NCI-H1417 (cell line): Measurements from ENCODE around the gene EIF4G3.
"Not testable (repeated sequence)": the region's sequence is repeated elsewhere in the genome, so short reads cannot be mapped to it uniquely, and the experiment has no call there.

Experiments used
- DNase-seq, 3 experiments: peaks; one replicate each; lab custom pipeline; 2025; lab: John Stamatoyannopoulos, UW

Gene EIF4G3

DNA sequence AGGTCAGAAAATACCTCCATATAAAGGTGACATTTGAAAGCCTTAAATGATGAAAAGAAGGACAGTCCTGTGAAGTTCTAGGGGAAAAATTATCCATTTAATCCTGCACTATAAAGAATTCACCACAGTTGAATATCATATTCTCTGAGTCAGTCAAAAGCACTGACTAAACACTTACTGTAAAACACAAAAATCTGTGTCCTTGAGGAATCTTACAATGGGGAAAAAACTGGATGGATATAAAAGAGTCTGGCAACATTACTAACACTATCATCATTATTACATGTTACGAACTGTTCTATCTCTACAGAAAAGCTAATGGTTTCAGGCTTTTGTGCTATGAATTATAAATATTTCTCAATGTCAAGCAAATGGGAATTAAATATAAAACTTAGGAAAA is 347.2 kb downstream of the EIF4G3 start:
- no peak for DNase-seq

GRCh38 chr1:20823845-20824244 is 352.9 kb downstream of the EIF4G3 start:
- no peak for DNase-seq

DNA sequence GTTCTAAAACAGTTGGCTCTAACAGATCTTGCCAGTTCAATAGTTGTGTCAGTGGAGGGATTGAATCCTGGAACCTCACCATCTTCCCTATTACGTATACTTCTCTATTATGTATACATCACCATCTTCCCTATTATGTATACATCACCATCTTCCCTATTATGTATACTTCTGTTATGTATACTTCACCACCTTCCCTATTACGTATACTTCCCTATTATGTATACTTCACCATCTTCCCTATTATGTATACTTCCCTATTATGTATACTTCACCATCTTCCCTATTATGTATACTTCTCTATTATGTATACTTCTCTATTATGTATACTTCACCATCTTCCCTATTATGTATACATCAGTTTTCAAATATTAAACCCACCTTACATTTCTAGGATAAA is 355.2 kb downstream of the EIF4G3 start:
- DNase-seq: no peak

DNA sequence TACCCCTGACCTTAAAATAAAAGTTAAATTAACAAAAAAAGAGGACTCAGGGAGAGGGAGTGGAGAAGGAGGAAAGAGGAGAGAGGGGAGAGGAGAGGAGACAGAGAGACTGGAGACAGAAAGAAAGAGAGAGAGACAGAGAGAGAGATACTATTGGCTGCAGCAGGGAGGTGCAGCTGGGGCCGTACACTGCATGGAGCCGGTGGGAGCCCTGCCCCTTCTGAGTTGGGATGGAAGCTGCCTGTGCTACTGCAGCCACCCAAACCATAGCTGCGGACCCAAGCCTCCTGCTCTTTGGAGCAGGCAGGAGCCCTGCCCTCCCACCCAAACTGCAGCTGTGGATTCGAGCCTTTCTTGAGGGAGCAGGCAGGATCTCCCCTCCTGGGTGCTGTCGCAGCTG is 356.9 kb downstream of the EIF4G3 start:
- no peak for DNase-seq

DNA sequence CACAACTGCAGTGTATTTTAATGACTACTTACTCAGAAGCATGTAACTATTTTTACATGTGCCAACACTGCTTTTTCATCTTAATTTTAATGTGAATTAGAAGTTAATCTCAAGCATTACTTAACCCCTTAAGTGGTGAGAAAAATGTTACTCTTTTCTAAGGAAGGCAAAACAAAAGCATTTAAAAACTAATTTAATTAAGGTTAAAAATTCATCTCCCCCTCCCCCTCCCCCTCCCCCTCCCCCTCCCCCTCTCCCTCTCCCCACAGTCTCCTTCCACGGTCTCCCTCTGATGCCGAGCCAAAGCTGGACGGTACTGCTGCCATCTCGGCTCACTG is 362.2 kb downstream of the EIF4G3 start:
- DNase-seq: no peak

DNA sequence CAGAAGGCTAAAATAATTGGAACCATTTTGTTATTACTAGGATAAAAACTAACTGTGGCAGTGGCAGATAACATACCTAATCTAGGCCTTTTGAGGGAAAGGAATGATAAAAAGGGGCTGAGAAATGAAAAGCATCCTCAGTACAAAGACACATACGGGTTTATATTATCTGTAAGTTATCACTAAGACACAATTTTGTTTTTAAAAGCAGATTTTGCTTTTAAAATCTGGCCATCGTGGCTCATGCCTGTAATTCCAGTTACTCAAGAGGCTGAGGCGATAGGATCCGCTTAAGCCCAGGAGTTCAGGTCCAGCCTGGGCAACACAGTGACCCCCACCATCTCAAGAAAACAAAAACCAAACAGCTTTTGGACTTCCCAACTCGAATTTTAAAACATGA is 364.8 kb downstream of the EIF4G3 start:
- DNase-seq: no peak

DNA sequence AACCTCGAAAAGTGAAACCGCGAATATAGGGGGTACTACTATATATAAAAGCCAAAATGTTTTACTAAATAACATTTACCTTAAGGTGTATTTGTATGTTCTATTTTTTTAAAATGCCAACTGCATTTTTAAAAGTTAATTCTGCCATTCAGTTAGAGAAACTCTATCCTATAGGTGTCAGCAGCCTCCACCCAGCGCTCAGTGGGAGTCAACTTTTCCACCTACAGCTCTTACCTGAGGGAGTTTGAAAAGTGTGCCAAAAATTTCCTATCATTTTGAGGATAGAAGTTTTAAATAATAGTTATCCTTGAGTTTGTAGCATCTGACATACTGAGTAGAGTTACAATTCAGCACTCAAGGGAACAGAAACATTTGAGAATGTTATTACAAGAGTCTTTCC is 383.5 kb downstream of the EIF4G3 start:
- no peak for DNase-seq

DNA sequence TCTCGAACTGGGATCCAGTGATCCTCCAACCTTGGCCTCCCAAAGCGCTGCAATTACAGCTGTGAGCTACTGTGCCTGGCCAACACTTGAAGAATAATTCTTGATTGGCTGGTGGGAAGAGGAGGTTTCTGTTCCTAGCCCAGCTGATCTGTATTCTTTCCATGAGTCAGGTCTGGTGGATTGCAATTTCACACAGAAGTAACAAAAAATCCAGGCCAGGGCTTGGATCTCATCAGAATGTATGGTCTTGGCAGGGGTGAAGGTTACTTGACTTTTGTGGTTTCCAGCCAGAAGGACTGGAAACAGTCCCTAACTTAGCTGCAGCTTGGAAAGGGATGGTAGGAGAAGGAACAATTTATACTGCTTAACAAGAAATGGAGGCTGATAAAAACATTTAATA is 384.5 kb downstream of the EIF4G3 start:
- no peak for DNase-seq

DNA sequence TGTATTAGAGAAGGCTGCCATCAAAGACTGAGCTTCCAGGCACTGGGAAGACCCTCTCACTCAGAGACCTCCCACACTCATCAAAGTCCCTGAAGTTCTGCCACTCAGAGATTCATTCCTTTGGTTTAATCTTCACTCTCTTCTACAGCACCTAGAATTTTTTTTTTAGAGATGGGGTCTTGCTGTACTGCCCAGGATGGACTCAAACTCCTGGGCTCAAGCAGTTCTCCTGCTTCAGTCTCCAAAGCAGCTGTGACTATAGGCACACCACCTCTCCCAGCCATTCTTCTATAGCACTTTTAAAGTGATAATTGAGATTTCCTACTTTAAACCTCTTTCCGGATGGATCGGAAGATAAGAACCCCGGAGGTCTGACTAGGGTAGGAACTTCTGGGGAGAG is 385.9 kb downstream of the EIF4G3 start:
- DNase-seq: no peak

DNA sequence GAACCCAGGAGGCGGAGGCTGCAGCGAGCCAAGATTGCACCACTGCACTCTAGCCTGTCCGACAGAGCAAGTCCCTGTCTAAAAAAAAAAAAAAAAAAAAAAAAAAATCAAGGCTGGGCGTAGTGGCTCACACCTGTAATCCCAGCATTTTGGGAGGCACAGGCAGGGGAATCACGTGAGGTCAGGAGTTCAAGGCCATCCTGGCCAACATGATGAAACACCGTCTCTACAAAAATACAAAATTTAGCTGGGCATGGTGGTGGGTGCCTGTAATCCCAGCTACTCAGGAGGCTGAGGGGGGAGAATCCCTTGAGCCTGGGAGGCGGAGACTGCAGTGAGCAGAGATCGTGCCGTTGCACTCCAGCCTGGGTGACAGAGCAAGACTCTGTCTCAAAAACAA is 387.1 kb downstream of the EIF4G3 start:
- not testable (repeated sequence) for DNase-seq

GRCh38 chr1:20787840-20788795 is 388.6 kb downstream of the EIF4G3 start:
- peak; percentile 43 to 81 (median 75) for DNase-seq

- DNase-seq: peak in 2 of 3 experiments; percentile 70 to 87
Measured at GRCh38 chr1:20787029-20787839, 389.5 kb downstream of the EIF4G3 start, which contains the start of gene HP1BP3. HP1BP3 (minus strand) TSS chr1:20787307; CDS start chr1:20780440, 6,867 bp downstream.

DNA sequence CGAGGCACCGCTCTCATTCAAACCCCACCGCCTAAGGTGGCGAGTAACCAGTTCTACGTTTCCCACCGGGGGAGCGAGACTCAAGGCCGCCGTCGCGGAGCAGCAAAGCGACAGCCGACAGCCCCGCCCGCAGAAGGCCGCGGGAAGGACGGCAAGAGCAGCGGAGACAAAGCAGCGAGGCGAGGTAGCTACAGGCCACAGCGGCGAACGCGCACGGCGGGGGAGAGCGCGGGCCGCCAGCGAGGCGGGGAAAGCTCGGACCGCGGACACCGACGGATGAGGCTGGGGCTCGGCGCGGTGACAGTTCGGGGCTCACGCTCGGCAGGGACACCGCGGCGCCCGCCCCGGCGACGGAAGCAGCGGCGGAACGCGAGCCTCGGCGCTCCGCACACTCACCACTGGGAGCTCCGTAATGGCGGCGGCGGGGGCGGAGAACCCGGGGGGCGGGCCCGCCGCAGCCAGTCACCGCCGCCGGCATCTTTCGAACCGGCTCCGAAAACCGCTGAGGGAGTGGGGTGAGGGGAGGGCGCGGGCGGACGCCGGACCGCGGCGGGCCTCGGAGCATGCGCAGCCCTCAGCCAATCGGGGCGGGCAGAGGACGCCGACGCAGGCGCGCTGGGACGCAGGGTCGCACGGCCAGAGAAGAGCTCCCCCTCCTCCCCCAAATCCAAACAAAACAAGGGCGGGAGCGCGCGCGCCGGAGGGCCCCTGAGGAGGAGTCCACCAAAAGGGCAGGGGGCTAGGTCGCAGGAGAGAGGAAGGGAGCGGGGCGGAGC is 390.3 kb downstream of the EIF4G3 start:
- peak; percentile 96 to 98 (median 97) for DNase-seq

DNA sequence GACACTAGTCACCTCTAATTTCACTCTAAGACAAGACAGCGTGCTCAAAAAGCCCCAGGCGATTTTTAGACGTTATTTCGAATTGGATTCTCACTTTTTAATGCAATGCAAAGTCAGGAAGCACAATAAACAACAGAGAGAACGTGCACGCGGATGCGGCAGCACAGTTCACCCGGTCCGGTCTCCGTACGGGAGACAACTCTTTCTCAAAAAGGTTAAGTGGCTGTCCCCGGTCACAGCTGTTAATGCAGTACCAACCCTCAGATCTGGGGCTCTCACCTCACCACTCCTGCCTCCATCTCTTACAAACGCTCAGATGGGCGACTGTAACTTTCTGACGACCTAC is 390.8 kb downstream of the EIF4G3 start:
- DNase-seq: no peak

- DNase-seq: no peak
Measured at GRCh38 chr1:20775700-20776099, 401.0 kb downstream of the EIF4G3 start.

DNA sequence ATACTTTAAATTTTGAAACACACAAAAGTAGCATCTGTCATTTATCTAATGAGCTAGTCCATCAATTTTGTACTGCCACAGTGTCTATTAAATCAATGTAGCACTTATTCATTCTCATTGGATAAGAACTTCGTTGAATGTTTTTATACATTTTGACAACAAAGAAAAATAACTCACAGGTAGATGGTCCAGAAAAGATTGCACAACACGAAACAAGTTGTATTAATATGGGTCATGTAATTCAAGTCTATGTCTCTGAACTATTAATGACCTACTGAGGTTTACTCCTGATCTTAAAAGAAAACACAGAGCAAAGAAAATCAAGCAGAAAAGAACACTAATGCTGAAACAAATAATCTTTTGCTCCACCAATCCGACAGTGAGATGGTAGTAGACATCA is 404.9 kb downstream of the EIF4G3 start:
- no peak for DNase-seq

GRCh38 chr1:20770314-20771087 is 406.2 kb downstream of the EIF4G3 start:
- no peak for DNase-seq

GRCh38 chr1:20767271-20767670 is 409.4 kb downstream of the EIF4G3 start:
- DNase-seq: no peak

DNA sequence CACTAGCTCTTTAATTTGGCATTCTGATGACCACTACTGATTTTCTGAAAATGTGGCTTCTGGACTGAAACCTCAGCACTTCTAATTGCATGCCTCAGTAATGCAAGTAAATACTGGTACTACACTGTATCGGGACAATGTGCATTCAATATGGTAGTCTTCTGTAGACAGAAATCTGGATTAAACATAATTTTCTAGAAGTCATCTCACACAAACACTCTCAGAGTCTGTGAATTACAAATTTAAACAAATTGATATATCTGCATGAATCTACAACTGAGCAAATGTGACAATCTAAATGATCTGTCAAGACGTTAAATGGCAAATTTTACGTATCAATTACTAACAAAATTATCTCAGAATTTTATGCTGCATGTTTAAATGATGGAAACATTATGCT is 413.3 kb downstream of the EIF4G3 start:
- no peak for DNase-seq

DNA sequence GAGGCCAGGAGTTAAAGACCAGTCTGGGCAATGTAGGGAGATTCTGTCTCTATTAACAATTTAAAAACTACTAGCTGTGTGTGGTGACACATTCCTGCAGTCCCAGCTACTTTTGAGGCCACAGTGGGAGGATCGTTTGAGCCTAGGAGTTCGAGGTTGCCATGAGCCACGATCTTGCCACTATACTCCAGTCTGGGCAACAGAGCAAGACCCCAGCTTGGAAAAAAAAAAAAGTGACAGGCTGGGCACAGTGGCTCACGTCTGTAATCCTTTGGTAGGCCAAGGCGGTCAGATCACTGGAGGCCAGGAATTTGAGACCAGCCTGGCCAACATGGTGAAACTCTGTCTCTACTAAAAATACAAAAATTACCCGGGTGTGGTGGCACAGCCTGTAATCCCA is 416.4 kb downstream of the EIF4G3 start:
- no peak for DNase-seq
